ENCODE measurements around the gene PIN1. TPM values are rescaled to one million over a fixed set of nuclear protein-coding genes. Genes with fewer than 3 reads are reported as not detected.

Gene PIN1
- total and polyA plus RNA-seq, 2 of the 13 experiments (the other 11 are each of a cell fraction or from before 2014, with no cell fraction given), result 31.9 to 72.0 TPM

- Histone ChIP-seq H4K20me1 (ENCODE audit: insufficient read depth, low read length) (no peaks in the 10 kb centered on the region), H3K9me3 (ENCODE audit: low read length) (no peaks in the 10 kb centered on the region), H3K9ac (ENCODE audit: insufficient read depth, low read depth, low read length) (no peak overlapping the region), H3K36me3 (replicated peaks in 1 of 2; ENCODE audit: control insufficient read depth in 1 of 2, insufficient read depth in 2 of 2, low read length in 2 of 2) (peaks cover 0 to 2% of the 10 kb centered on the region in 2 experiments; a peak in 1 of 5 replicates), H3K27ac (ENCODE audit: extremely low read length, insufficient read depth, low read length) (peak overlapping the region; percentile 34), H3K27me3 (ENCODE audit: control insufficient read depth in 1 of 2, insufficient read depth in 2 of 2, low read length in 2 of 2) (no peaks in the 10 kb centered on the region), H2AFZ (ENCODE audit: low read length) (no peak overlapping the region), H3K79me2 (ENCODE audit: insufficient read depth, low read length) (no peaks in the 10 kb centered on the region), H3K4me2 (ENCODE audit: low read depth, low read length) (no peak overlapping the region), H3K4me1 (ENCODE audit: insufficient read depth, low read length) (peaks cover 34% of the 10 kb centered on the region), H3K4me3 (replicated peaks in 1 of 3; ENCODE audit: insufficient read depth in 1 of 3, low read depth in 2 of 3, low read length in 3 of 3) (no peak overlapping the region)
- ATAC-seq (no peak), DNase-seq (ENCODE audit: low spot score) (no peak), FAIRE-seq (no peak)
- intact Hi-C loops (cut with micrococcal nuclease; ENCODE audit: unreplicated experiment) (no loop called here), in situ Hi-C loops (cut with HindIII; ENCODE audit: extremely low pct_ligation_motif_present, low pct_unique_long_range_greater_than_20kb) (no loop called here)
- WGBS (ENCODE audit: low lambda C conversion rate), result 98% methylated on average over 31 of the region's 38 CpGs
- CTCF ChIA-PET (ENCODE audit: low intra/inter-chr PET ratio, low total read pairs), result no interaction called here
- no TSS peak for BruUV-seq (replicated peaks)
- POLR2A ChIA-PET, result no interaction called here
- TF ChIP-seq KDM6A (CRISPR knock-in tag; IDR thresholded peaks at IDR 0.05; ENCODE audit: low read depth) (no peak), AGO2 (optimal IDR thresholded peaks at IDR 0.05; ENCODE audit: low read depth, low read length) (peak; percentile 55), ZNF891 (CRISPR knock-in tag; IDR thresholded peaks at IDR 0.05) (0 out of 2 replicates have a peak, but pooled peaks have one; percentile 23)
Measured at GRCh38 chr19:9854282-9854846, 19.2 kb downstream of the PIN1 start.

GRCh38 chr19:9856609-9857008, 21.5 kb downstream of the PIN1 start:
- WGBS (ENCODE audit: low lambda C conversion rate), result 95% methylated on average over 9 of the region's 9 CpGs
- Histone ChIP-seq H3K79me2 (ENCODE audit: insufficient read depth, low read length) (no peaks in the 10 kb centered on the region), H3K9me3 (ENCODE audit: low read length) (no peaks in the 10 kb centered on the region), H3K4me2 (ENCODE audit: low read depth, low read length) (no peak overlapping the region), H3K9ac (ENCODE audit: insufficient read depth, low read depth, low read length) (no peak overlapping the region), H2AFZ (ENCODE audit: low read length) (no peak overlapping the region), H3K27me3 (ENCODE audit: control insufficient read depth in 1 of 2, insufficient read depth in 2 of 2, low read length in 2 of 2) (0 out of 5 replicates have a peak, but pooled peaks cover 1 to 3% of the 10 kb centered on the region in 2 experiments), H4K20me1 (ENCODE audit: insufficient read depth, low read length) (no peaks in the 10 kb centered on the region), H3K4me3 (replicated peaks in 1 of 3; ENCODE audit: insufficient read depth in 1 of 3, low read depth in 2 of 3, low read length in 3 of 3) (no peak overlapping the region), H3K27ac (ENCODE audit: extremely low read length, insufficient read depth, low read length) (no peak overlapping the region), H3K4me1 (ENCODE audit: insufficient read depth, low read length) (peaks cover 34% of the 10 kb centered on the region), H3K36me3 (replicated peaks in 1 of 2; ENCODE audit: control insufficient read depth in 1 of 2, insufficient read depth in 2 of 2, low read length in 2 of 2) (no peaks in the 10 kb centered on the region)
- no peak for TF ChIP-seq ZNF460 (CRISPR knock-in tag; IDR thresholded peaks at IDR 0.05; ENCODE audit: borderline replicate concordance)
- TF ChIP-seq ZNF639 (CRISPR knock-in tag; conservative IDR thresholded peaks at IDR 0.05), result no peak
- no peak for TF ChIP-seq MED1 (CRISPR knock-in tag; IDR thresholded peaks at IDR 0.05)
- no peak for TF ChIP-seq ZNF674 (CRISPR knock-in tag; IDR thresholded peaks at IDR 0.05; ENCODE audit: low read depth)
- TF ChIP-seq KMT2A (CRISPR knock-in tag; IDR thresholded peaks at IDR 0.05), result no peak
- TF ChIP-seq ZNF678 (CRISPR knock-in tag; IDR thresholded peaks at IDR 0.05), result no peak
- no peak for TF ChIP-seq REL (CRISPR knock-in tag; conservative IDR thresholded peaks at IDR 0.05)
- no peak for TF ChIP-seq DNMT1 (CRISPR knock-in tag; IDR thresholded peaks at IDR 0.05)
- TF ChIP-seq ZNF263 (CRISPR knock-in tag; IDR thresholded peaks at IDR 0.05), result no peak
- TF ChIP-seq SMAD9 (CRISPR knock-in tag; IDR thresholded peaks at IDR 0.05), result no peak
- TF ChIP-seq ZSCAN21 (CRISPR knock-in tag; IDR thresholded peaks at IDR 0.05; ENCODE audit: borderline replicate concordance), result no peak
- no peak for TF ChIP-seq ZNF724P (CRISPR knock-in tag; IDR thresholded peaks at IDR 0.05; ENCODE audit: borderline replicate concordance)
- no peak for TF ChIP-seq GABPB1 (CRISPR knock-in tag; IDR thresholded peaks at IDR 0.05)
- no peak for TF ChIP-seq ZNF333 (CRISPR knock-in tag; IDR thresholded peaks at IDR 0.05; ENCODE audit: borderline replicate concordance)
- intact Hi-C loops (cut with micrococcal nuclease; ENCODE audit: unreplicated experiment), result no loop called here
- BruUV-seq (replicated peaks), result no TSS peak
- FAIRE-seq (no peak), DNase-seq (ENCODE audit: low spot score) (no peak), ATAC-seq (no peak)
- CTCF ChIA-PET (ENCODE audit: low intra/inter-chr PET ratio, low total read pairs), result no interaction called here
- in situ Hi-C loops (cut with HindIII; ENCODE audit: extremely low pct_ligation_motif_present, low pct_unique_long_range_greater_than_20kb), result no loop called here
- POLR2A ChIA-PET, result no interaction called here
